HepG2 (cell line): ENCODE data around the gene QSER1. TPM values are rescaled to one million over a fixed set of nuclear protein-coding genes. Genes with fewer than 3 reads are reported as not detected.

Experiments
- BORCS8-MEF2B ChIP-seq: sonication (generic); formaldehyde crosslinking; IDR thresholded peaks from 2 replicates; pipeline ENCODE4 v1.8.0; 2022; ENCODE audit warnings: mild to moderate bottlenecking, missing genetic modification reagents
- E2F1 ChIP-seq: sonication (generic); formaldehyde crosslinking; IDR thresholded peaks from 2 replicates; pipeline ENCODE4 v1.5.0; 2020; ENCODE audit warnings: missing genetic modification reagents
- FLYWCH1 ChIP-seq: sonication (generic); formaldehyde crosslinking; IDR thresholded peaks from 2 replicates; pipeline ENCODE4 v1.8.1; 2023; ENCODE audit warnings: mild to moderate bottlenecking, missing genetic modification reagents
- FOXJ3 ChIP-seq: sonication (generic); formaldehyde crosslinking; IDR thresholded peaks from 2 replicates; pipeline ENCODE4 v1.4.0; 2020; ENCODE audit warnings: missing genetic modification reagents, mild to moderate bottlenecking, borderline replicate concordance
- FOXO1 ChIP-seq: sonication (generic); formaldehyde crosslinking; IDR thresholded peaks from 2 replicates; pipeline ENCODE4 v1.4.0; 2020; ENCODE audit warnings: missing genetic modification reagents
- FUBP1 ChIP-seq: sonication (generic); formaldehyde crosslinking; IDR thresholded peaks from 2 replicates; pipeline ENCODE4 v1.5.1; 2020; ENCODE audit warnings: missing genetic modification reagents, mild to moderate bottlenecking, borderline replicate concordance
- IRF2 ChIP-seq: IDR thresholded peaks from 2 replicates; pipeline ENCODE4 v1.6.1; 2018; ENCODE audit warnings: missing genetic modification reagents, missing compliant biosample characterization
- JUND ChIP-seq: sonication (generic); formaldehyde crosslinking; IDR thresholded peaks from 2 replicates; pipeline ENCODE4 v1.8.0; 2022; ENCODE audit warnings: mild to moderate bottlenecking, missing genetic modification reagents
- NFE2L2 ChIP-seq: fragments of 150-350 bp; IDR thresholded peaks from 2 replicates; pipeline ENCODE4 v1.6.1; 2014; ENCODE audit warnings: low read length
- PAX8 ChIP-seq: sonication (generic); formaldehyde crosslinking; IDR thresholded peaks from 2 replicates; pipeline ENCODE4 v1.8.0; 2022; ENCODE audit warnings: mild to moderate bottlenecking, missing genetic modification reagents, borderline replicate concordance
- PCBP1 ChIP-seq: fragments of 200-400 bp; formaldehyde crosslinking; IDR thresholded peaks from 2 replicates; pipeline ENCODE4 v1.6.1; 2017; ENCODE audit warnings: mild to moderate bottlenecking, low read depth, low read length, borderline replicate concordance
- SAFB2 ChIP-seq: sonication (generic); formaldehyde crosslinking; IDR thresholded peaks from 2 replicates; pipeline ENCODE4 v1.5.1; 2020; ENCODE audit warnings: missing genetic modification reagents, low read depth, mild to moderate bottlenecking, borderline replicate concordance
- SP2 ChIP-seq: sonication (generic); formaldehyde crosslinking; IDR thresholded peaks from 2 replicates; pipeline ENCODE4 v1.5.1; 2020; ENCODE audit warnings: mild to moderate bottlenecking, missing genetic modification reagents
- TCF7 ChIP-seq: sonication (generic); IDR thresholded peaks from 2 replicates; pipeline ENCODE4 v1.6.1; 2016; ENCODE audit warnings: antibody characterized with exemption, low read depth
- YEATS4 ChIP-seq: sonication (generic); formaldehyde crosslinking; IDR thresholded peaks from 2 replicates; pipeline ENCODE4 v1.4.0; 2020; ENCODE audit warnings: missing genetic modification reagents, borderline replicate concordance
- ZEB1 ChIP-seq: IDR thresholded peaks from 2 replicates; pipeline ENCODE4 v1.6.1; 2012; ENCODE audit warnings: mild to moderate bottlenecking, low read depth, inconsistent platforms; ENCODE audit not compliant: insufficient replicate concordance
- ZFP36L2 ChIP-seq: sonication (generic); formaldehyde crosslinking; IDR thresholded peaks from 2 replicates; pipeline ENCODE4 v1.4.0; 2020; ENCODE audit warnings: missing genetic modification reagents
- ZNF136 ChIP-seq: sonication (generic); formaldehyde crosslinking; IDR thresholded peaks from 2 replicates; pipeline ENCODE4 v1.8.1; 2022; ENCODE audit warnings: low read depth, mild to moderate bottlenecking, moderate library complexity, missing genetic modification reagents
- ZNF224 ChIP-seq: sonication (generic); formaldehyde crosslinking; IDR thresholded peaks from 2 replicates; pipeline ENCODE4 v1.5.0; 2020; ENCODE audit warnings: mild to moderate bottlenecking, missing genetic modification reagents
- polyA plus RNA-seq, 8 experiments: library from polyadenylated mRNA; depleted of rRNA in 3 of 8; stranded (reverse) in 7 of 8; unstranded in 1 of 8; fragments of >200 nt; fragmentation: Illumina TruSeq in 4 of 8; extraction: Trizol in 4 of 8; gene quantifications; 2 replicates each; pipeline versions ENCODE4 v1.2.1 to v1.2.3, GENCODE V29; 2011 to 2016; ENCODE audit warnings: low read depth in 4 of 8, missing spikeins in 1 of 8, mixed read lengths in 1 of 8; ENCODE audit not compliant: insufficient read depth in 1 of 8
- total RNA-seq, 5 experiments: library from RNA; depleted of rRNA; stranded (reverse); fragments of >200 nt; fragmentation: Illumina TruSeq; extraction: Trizol; gene quantifications; 2 replicates each; pipeline ENCODE4 v1.2.3, GENCODE V29; 2016; ENCODE audit warnings: low read depth in 1 of 5
- TF ChIP-seq, protein P1 (sequence below): sonication (generic); formaldehyde crosslinking; IDR thresholded peaks from 2 replicates; pipeline ENCODE4 v1.8.1; 2022; ENCODE audit warnings: low read depth, mild to moderate bottlenecking, missing genetic modification reagents
- TF ChIP-seq, protein P2 (sequence below): sonication (generic); formaldehyde crosslinking; conservative IDR thresholded peaks from 2 replicates; pipeline ENCODE4 v1.4.0; 2020; ENCODE audit warnings: missing genetic modification reagents

QSER1 gene
- total and polyA plus RNA-seq, 2 of the 13 experiments (the other 11 are each of a cell fraction or from before 2014, with no cell fraction given), result 8.9 to 17.3 TPM

- TF ChIP-seq E2F1 (CRISPR knock-in tag) (peak; percentile 82; the same call in 1 of the 2 replicates), PAX8 (CRISPR knock-in tag) (no peak; the same call in 1 of the 2 replicates), JUND (CRISPR knock-in tag) (no peak), FOXO1 (CRISPR knock-in tag) (0 out of 2 replicates have a peak, but pooled peaks have one; percentile 58), ZFP36L2 (CRISPR knock-in tag) (0 out of 2 replicates have a peak, but pooled peaks have one; percentile 83), TCF7 (no peak), FLYWCH1 (CRISPR knock-in tag) (peak; percentile 60; the same call in 1 of the 2 replicates), ZNF224 (CRISPR knock-in tag) (0 out of 2 replicates have a peak, but pooled peaks have one; percentile 62), FOXJ3 (peak; percentile 69; the same call in 1 of the 2 replicates), NFE2L2 (no peak), SP2 (CRISPR knock-in tag) (no peak), IRF2 (CRISPR knock-in tag) (peak; percentile 75; the same call in 1 of the 2 replicates), FUBP1 (no peak), ZEB1 (no peak), PCBP1 (no peak), SAFB2 (CRISPR knock-in tag) (0 out of 2 replicates have a peak, but pooled peaks have one; percentile 58), ZNF136 (CRISPR knock-in tag) (no peak), YEATS4 (peak; percentile 93), BORCS8-MEF2B (CRISPR knock-in tag) (peak; percentile 73; the same call in 1 of the 2 replicates)
- TF ChIP-seq, protein P1, sequence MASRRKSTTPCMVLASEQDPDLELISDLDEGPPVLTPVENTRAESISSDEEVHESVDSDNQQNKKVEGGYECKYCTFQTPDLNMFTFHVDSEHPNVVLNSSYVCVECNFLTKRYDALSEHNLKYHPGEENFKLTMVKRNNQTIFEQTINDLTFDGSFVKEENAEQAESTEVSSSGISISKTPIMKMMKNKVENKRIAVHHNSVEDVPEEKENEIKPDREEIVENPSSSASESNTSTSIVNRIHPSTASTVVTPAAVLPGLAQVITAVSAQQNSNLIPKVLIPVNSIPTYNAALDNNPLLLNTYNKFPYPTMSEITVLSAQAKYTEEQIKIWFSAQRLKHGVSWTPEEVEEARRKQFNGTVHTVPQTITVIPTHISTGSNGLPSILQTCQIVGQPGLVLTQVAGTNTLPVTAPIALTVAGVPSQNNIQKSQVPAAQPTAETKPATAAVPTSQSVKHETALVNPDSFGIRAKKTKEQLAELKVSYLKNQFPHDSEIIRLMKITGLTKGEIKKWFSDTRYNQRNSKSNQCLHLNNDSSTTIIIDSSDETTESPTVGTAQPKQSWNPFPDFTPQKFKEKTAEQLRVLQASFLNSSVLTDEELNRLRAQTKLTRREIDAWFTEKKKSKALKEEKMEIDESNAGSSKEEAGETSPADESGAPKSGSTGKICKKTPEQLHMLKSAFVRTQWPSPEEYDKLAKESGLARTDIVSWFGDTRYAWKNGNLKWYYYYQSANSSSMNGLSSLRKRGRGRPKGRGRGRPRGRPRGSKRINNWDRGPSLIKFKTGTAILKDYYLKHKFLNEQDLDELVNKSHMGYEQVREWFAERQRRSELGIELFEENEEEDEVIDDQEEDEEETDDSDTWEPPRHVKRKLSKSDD (CRISPR knock-in tag), result no peak
- TF ChIP-seq, protein P2, sequence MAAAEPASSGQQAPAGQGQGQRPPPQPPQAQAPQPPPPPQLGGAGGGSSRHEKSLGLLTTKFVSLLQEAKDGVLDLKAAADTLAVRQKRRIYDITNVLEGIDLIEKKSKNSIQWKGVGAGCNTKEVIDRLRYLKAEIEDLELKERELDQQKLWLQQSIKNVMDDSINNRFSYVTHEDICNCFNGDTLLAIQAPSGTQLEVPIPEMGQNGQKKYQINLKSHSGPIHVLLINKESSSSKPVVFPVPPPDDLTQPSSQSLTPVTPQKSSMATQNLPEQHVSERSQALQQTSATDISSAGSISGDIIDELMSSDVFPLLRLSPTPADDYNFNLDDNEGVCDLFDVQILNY (CRISPR knock-in tag), result 0 out of 2 replicates have a peak, but pooled peaks have one; percentile 58
Measured at GRCh38 chr11:33015621-33016551, 123.3 kb downstream of the QSER1 start, which contains the start of gene DEPDC7 (continued).
